GM12878 (cell line): Measurements from ENCODE around the gene WNK1. TPM values are rescaled to one million over a fixed set of nuclear protein-coding genes. Genes with fewer than 3 reads are reported as not detected.
A peak's percentile ranks its signal among the peaks of the same experiment; 100 is the strongest.

Experiments
- ASH2L ChIP-seq: fragments of 300-600, 200-600 bp; sonication (generic); IDR thresholded peaks from 2 replicates; pipeline ENCODE4 v1.6.1; 2017; ENCODE audit warnings: low read depth, mild to moderate bottlenecking, borderline replicate concordance
- ATF2 ChIP-seq: IDR thresholded peaks from 2 replicates; pipeline ENCODE4 v1.6.1; 2012; ENCODE audit warnings: low read length, inconsistent platforms
- BCL11A ChIP-seq: IDR thresholded peaks from 2 replicates; pipeline ENCODE4 v1.6.1; 2011; ENCODE audit warnings: low read depth, low read length
- CEBPB ChIP-seq, 2 experiments: fragments of 150-350 bp in 1 of 2; IDR thresholded peaks; 2 replicates each; pipeline ENCODE4 v1.6.1; 2012 to 2014; ENCODE audit warnings: low read depth in 2 of 2, low read length in 2 of 2, borderline replicate concordance in 1 of 2, inconsistent platforms in 1 of 2
- CHD2 ChIP-seq: IDR thresholded peaks from 2 replicates; pipeline ENCODE4 v1.6.1; 2011; ENCODE audit warnings: low read depth, low read length, improper control_type of control experiment, borderline replicate concordance
- CHD4 ChIP-seq: fragments of 200-600 bp; sonication (generic); IDR thresholded peaks from 2 replicates; pipeline ENCODE4 v1.6.1; 2016; ENCODE audit warnings: mild to moderate bottlenecking
- CREB1 ChIP-seq: IDR thresholded peaks from 2 replicates; pipeline ENCODE4 v1.6.1; 2012; ENCODE audit warnings: low read depth, mild to moderate bottlenecking, inconsistent platforms
- FOXK2 ChIP-seq: fragments of 450-650 bp; IDR thresholded peaks from 2 replicates; pipeline ENCODE4 v1.6.1; 2017; ENCODE audit warnings: mild to moderate bottlenecking, moderate library complexity
- FOXM1 ChIP-seq: IDR thresholded peaks from 2 replicates; pipeline ENCODE4 v1.6.1; 2012; ENCODE audit warnings: low read depth, mild to moderate bottlenecking, inconsistent platforms, low read length, moderate library complexity
- GATAD2B ChIP-seq: fragments of 450-650 bp; conservative IDR thresholded peaks from 2 replicates; pipeline ENCODE4 v1.6.1; 2017; ENCODE audit warnings: low read depth, mild to moderate bottlenecking, moderate library complexity
- HCFC1 ChIP-seq: fragments of 150-350 bp; IDR thresholded peaks from 2 replicates; pipeline ENCODE4 v1.6.1; 2014; ENCODE audit warnings: low read length
- IKZF2 ChIP-seq, 2 experiments: fragments of 450-650 bp; IDR thresholded peaks; 2 replicates each; pipeline ENCODE4 v1.6.1; 2017; ENCODE audit warnings: mild to moderate bottlenecking in 2 of 2, moderate library complexity in 2 of 2
- JUND ChIP-seq: IDR thresholded peaks from 2 replicates; pipeline ENCODE4 v1.6.1; 2012; ENCODE audit warnings: low read depth, mild to moderate bottlenecking, low read length, improper control_type of control experiment, moderate library complexity
- KAT2A ChIP-seq: conservative IDR thresholded peaks from 2 replicates; pipeline ENCODE4 v1.6.1; 2011; ENCODE audit warnings: low read depth, low read length; ENCODE audit not compliant: control insufficient read depth
- NFXL1 ChIP-seq: fragments of 450-650 bp; IDR thresholded peaks from 2 replicates; pipeline ENCODE4 v1.6.1; 2017; ENCODE audit warnings: antibody characterized with exemption, mild to moderate bottlenecking, borderline replicate concordance
- NKRF ChIP-seq: fragments of 450-650 bp; conservative IDR thresholded peaks from 2 replicates; pipeline ENCODE4 v1.6.1; 2017; ENCODE audit warnings: mild to moderate bottlenecking, moderate library complexity
- PKNOX1 ChIP-seq: fragments of 450-650 bp; IDR thresholded peaks from 2 replicates; pipeline ENCODE4 v1.6.1; 2016; ENCODE audit warnings: mild to moderate bottlenecking
- POLR2A ChIP-seq: IDR thresholded peaks from 2 replicates; pipeline ENCODE4 v1.6.1; 2011; ENCODE audit warnings: low read depth, mild to moderate bottlenecking, low read length
- POU2F2 ChIP-seq: IDR thresholded peaks from 3 replicates; pipeline ENCODE4 v1.6.1; 2011; ENCODE audit warnings: low read depth, mild to moderate bottlenecking, low read length, borderline replicate concordance
- RUNX3 ChIP-seq: IDR thresholded peaks from 2 replicates; pipeline ENCODE4 v1.6.1; 2012; ENCODE audit warnings: low read length, inconsistent platforms
- SIX5 ChIP-seq: IDR thresholded peaks from 2 replicates; pipeline ENCODE4 v1.6.1; 2011; ENCODE audit warnings: mild to moderate bottlenecking, low read depth, low read length, moderate library complexity; ENCODE audit not compliant: severe bottlenecking
- SREBF1 ChIP-seq: IDR thresholded peaks from 2 replicates; pipeline ENCODE4 v1.6.1; 2012; ENCODE audit warnings: mild to moderate bottlenecking, low read length
- SRF ChIP-seq, 2 experiments: IDR thresholded peaks; 2 replicates each; pipeline ENCODE4 v1.6.1; 2011; ENCODE audit warnings: low read depth in 2 of 2, low read length in 2 of 2, mild to moderate bottlenecking in 1 of 2, moderate library complexity in 1 of 2
- TAF1 ChIP-seq: IDR thresholded peaks from 2 replicates; pipeline ENCODE4 v1.6.1; 2011; ENCODE audit warnings: mild to moderate bottlenecking, low read depth, low read length, borderline replicate concordance
- YY1 ChIP-seq: IDR thresholded peaks from 2 replicates; pipeline ENCODE4 v1.6.1; 2011; ENCODE audit warnings: low read depth, mild to moderate bottlenecking, low read length
- polyA plus RNA-seq, 11 experiments: library from polyadenylated mRNA; depleted of rRNA in 4 of 11; unstranded in 6 of 11; stranded (reverse) in 5 of 11; fragments of >200 nt; fragmentation: Nextera tagmentation in 4 of 11; fragmentation: Illumina TruSeq in 1 of 11; extraction: Ambion mirVana in 4 of 11; extraction: Trizol in 1 of 11; gene quantifications; 1 replicate in 1 of 11; 2 replicates in 10 of 11; pipeline versions ENCODE4 v1.2.1 to v1.2.3, GENCODE V29; 2011 to 2016; ENCODE audit warnings: inconsistent platforms in 2 of 11, missing spikeins in 2 of 11, low read depth in 1 of 11
- total RNA-seq, 4 experiments: library from RNA; depleted of rRNA in 3 of 4; stranded (reverse); fragments of >200 nt in 3 of 4; fragmentation: Illumina TruSeq in 1 of 4; extraction: Trizol in 1 of 4; gene quantifications; 2 replicates each; pipeline versions ENCODE4 v1.2.1 to v1.2.3, GENCODE V29; 2013 to 2021
- TF ChIP-seq, protein P1 (sequence below): IDR thresholded peaks from 2 replicates; pipeline ENCODE4 v1.6.1; 2011; ENCODE audit warnings: borderline replicate concordance, low read depth, mild to moderate bottlenecking, moderate library complexity, low read length; ENCODE audit not compliant: insufficient read depth, poor library complexity, severe bottlenecking

Gene WNK1
- total and polyA plus RNA-seq, 10 of the 15 experiments (the other 5 are each of a cell fraction or from before 2014, with no cell fraction given) = 9.6 to 151 (median 86.6) TPM

- peak; percentile 81; the same call in 1 of the 2 replicates for TF ChIP-seq NKRF
- no peak for TF ChIP-seq KAT2A
- TF ChIP-seq SRF (IDR thresholded peaks at IDR 0.05; ENCODE audit: low read depth in 2 of 2, low read length in 2 of 2) = no peak
- TF ChIP-seq FOXK2 = no peak; the same call in 1 of the 2 replicates
- peak; percentile 37 for TF ChIP-seq PKNOX1
- TF ChIP-seq YY1 = peak; percentile 84
- peak; percentile 80 for TF ChIP-seq HCFC1
- TF ChIP-seq ATF2 = no peak
- TF ChIP-seq JUND = peak; percentile 42; the same call in 1 of the 2 replicates
- TF ChIP-seq POLR2A = peak; percentile 89
- peak; percentile 99 for TF ChIP-seq GATAD2B
- peak; percentile 81 for TF ChIP-seq FOXM1
- no peak for TF ChIP-seq NFXL1
- TF ChIP-seq BCL11A = no peak; the same call in 1 of the 2 replicates
- peak; percentile 55; the same call in 2 of the 3 replicates for TF ChIP-seq POU2F2
- TF ChIP-seq CHD2 = peak; percentile 86
- TF ChIP-seq SIX5 = peak; percentile 73
- no peak for TF ChIP-seq CEBPB (IDR thresholded peaks at IDR 0.05; ENCODE audit: borderline replicate concordance in 1 of 2, low read depth in 2 of 2, low read length in 2 of 2)
- TF ChIP-seq, protein P1, sequence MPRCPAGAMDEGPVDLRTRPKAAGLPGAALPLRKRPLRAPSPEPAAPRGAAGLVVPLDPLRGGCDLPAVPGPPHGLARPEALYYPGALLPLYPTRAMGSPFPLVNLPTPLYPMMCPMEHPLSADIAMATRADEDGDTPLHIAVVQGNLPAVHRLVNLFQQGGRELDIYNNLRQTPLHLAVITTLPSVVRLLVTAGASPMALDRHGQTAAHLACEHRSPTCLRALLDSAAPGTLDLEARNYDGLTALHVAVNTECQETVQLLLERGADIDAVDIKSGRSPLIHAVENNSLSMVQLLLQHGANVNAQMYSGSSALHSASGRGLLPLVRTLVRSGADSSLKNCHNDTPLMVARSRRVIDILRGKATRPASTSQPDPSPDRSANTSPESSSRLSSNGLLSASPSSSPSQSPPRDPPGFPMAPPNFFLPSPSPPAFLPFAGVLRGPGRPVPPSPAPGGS = no peak
- TF ChIP-seq RUNX3 = peak; percentile 69
- no peak for TF ChIP-seq SREBF1
- TF ChIP-seq ASH2L = no peak
- no peak for TF ChIP-seq CHD4
- peak; percentile 68 for TF ChIP-seq TAF1
- peak; percentile 25; the same call in 1 of the 2 replicates for TF ChIP-seq CREB1
- TF ChIP-seq IKZF2 (IDR thresholded peaks at IDR 0.05) = peak; percentile 99; a peak in 3 of 4 replicates
Observed at GRCh38 chr12:949453-950191, 197.2 kb downstream of the WNK1 start, which contains the start of gene RAD52 (continued).
